GM19467 (cell line): ENCODE measurements around the gene ZPLD1.

ENCODE experiments used
- ATAC-seq: cut with Tn5 transposase; IDR thresholded peaks from one replicate; pipeline ENCODE4 v1.9.1; 2021; ENCODE audit warnings: mild to moderate bottlenecking, moderate library complexity; ENCODE audit not compliant: unreplicated experiment

Gene ZPLD1

GRCh38 chr3:102466001-102466400, 31.2 kb downstream of the ZPLD1 start:
- no peak for ATAC-seq

GRCh38 chr3:102470066-102470465, 35.3 kb downstream of the ZPLD1 start:
- no peak for ATAC-seq

- no peak for ATAC-seq
Observed at GRCh38 chr3:102471001-102471400, 36.2 kb downstream of the ZPLD1 start.

GRCh38 chr3:102471491-102471890, 36.7 kb downstream of the ZPLD1 start:
- ATAC-seq, result no peak

GRCh38 chr3:102473648-102474047, 38.8 kb downstream of the ZPLD1 start:
- no peak for ATAC-seq

- ATAC-seq, result no peak
Observed at GRCh38 chr3:102474207-102474606, 39.4 kb downstream of the ZPLD1 start.

GRCh38 chr3:102476198-102476597, 41.4 kb downstream of the ZPLD1 start:
- no peak for ATAC-seq

GRCh38 chr3:102478160-102478559, 43.3 kb downstream of the ZPLD1 start:
- ATAC-seq, result no peak

- no peak for ATAC-seq
Observed at GRCh38 chr3:102480139-102480538, 45.3 kb downstream of the ZPLD1 start.

GRCh38 chr3:102481050-102481449, 46.2 kb downstream of the ZPLD1 start:
- ATAC-seq, result no peak

- ATAC-seq, result no peak
Observed at GRCh38 chr3:102483556-102483955, 48.7 kb downstream of the ZPLD1 start.

GRCh38 chr3:102484363-102484762, 49.5 kb downstream of the ZPLD1 start:
- ATAC-seq, result no peak

GRCh38 chr3:102485701-102486100, 50.9 kb downstream of the ZPLD1 start:
- ATAC-seq, result no peak

- no peak for ATAC-seq
Observed at GRCh38 chr3:102488331-102488730, 53.5 kb downstream of the ZPLD1 start.

GRCh38 chr3:102492300-102492699, 57.5 kb downstream of the ZPLD1 start:
- ATAC-seq, result no peak

- ATAC-seq, result no peak
Observed at GRCh38 chr3:102497571-102497970, 62.8 kb downstream of the ZPLD1 start.

- ATAC-seq, result no peak
Observed at GRCh38 chr3:102505542-102505941, 70.7 kb downstream of the ZPLD1 start.

GRCh38 chr3:102510663-102511062, 75.8 kb downstream of the ZPLD1 start:
- ATAC-seq, result no peak

GRCh38 chr3:102511168-102511567, 76.4 kb downstream of the ZPLD1 start:
- no peak for ATAC-seq

GRCh38 chr3:102511639-102512038, 76.8 kb downstream of the ZPLD1 start:
- ATAC-seq, result no peak

GRCh38 chr3:102512734-102513504, 78.1 kb downstream of the ZPLD1 start:
- no peak for ATAC-seq

GRCh38 chr3:102514241-102514640, 79.4 kb downstream of the ZPLD1 start:
- ATAC-seq, result no peak

GRCh38 chr3:102521246-102521645, 86.4 kb downstream of the ZPLD1 start:
- ATAC-seq, result no peak
